GM10847 (cell line): ENCODE measurements around the gene CNTNAP2.

Source experiments
- POLR2A ChIP-seq: IDR thresholded peaks from 2 replicates; pipeline ENCODE4 v1.6.1; 2011; ENCODE audit not compliant: insufficient read length; ENCODE audit errors: extremely low read depth

CNTNAP2 gene

GRCh38 chr7:148124477-148124876, 2007.9 kb downstream of the CNTNAP2 start:
- no peak for TF ChIP-seq POLR2A

DNA sequence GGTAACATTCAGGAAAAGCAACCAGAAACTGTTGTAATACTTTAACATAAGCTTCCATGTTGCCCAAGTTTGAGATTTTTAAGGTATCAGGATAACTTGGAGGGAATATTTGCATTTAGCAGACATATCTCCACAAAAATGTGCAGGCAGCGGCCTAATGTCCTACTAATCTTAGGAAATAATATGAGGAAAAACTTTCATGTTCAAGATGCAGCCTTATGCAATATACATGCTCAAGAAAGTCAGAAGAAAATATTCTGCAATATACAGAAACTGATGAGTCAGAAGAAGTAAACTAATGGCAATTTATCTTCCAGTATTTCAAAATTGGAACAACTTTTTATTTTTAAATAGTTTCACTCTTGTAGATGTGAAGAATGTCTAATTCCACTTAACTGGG, 2010.8 kb downstream of the CNTNAP2 start:
- TF ChIP-seq POLR2A = no peak

DNA sequence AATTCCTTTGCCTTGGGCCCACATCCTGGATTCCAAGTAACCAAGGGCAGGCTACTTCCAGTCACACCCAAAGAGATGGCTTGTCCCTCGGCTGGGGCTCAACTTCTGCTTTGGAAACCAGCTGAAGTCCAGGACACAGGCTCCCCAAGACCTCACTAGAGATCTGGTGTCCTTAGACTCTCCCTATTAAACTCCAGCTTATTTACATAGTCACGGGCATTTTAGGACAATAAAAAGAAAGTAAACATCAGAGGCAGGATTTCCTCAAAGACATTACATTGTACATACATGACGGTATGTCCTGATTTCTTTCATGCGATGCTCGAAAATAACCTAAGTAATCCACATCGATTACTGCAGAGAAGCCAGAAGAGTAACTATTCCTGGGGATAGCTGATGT, 2012.4 kb downstream of the CNTNAP2 start:
- no peak for TF ChIP-seq POLR2A

DNA sequence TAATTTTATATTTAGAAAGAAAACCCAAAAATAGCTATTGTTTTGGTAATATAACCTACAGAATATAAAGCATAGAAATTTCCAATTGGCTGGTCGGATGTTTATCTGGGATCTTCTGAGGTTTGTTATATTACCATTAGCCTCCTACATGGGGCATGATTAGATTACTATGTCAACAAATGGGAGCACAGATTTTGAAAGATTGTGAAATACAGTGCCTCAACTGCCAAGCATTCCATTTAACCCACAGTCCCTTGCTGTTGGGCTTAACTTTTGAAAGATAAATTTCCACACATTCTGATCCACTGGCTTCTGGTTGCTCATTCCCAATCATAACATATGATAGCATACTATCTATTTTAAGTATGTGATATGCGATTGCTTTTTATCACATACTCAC, 2018.5 kb downstream of the CNTNAP2 start:
- TF ChIP-seq POLR2A = no peak

GRCh38 chr7:148135997-148136396, 2019.4 kb downstream of the CNTNAP2 start:
- no peak for TF ChIP-seq POLR2A

DNA sequence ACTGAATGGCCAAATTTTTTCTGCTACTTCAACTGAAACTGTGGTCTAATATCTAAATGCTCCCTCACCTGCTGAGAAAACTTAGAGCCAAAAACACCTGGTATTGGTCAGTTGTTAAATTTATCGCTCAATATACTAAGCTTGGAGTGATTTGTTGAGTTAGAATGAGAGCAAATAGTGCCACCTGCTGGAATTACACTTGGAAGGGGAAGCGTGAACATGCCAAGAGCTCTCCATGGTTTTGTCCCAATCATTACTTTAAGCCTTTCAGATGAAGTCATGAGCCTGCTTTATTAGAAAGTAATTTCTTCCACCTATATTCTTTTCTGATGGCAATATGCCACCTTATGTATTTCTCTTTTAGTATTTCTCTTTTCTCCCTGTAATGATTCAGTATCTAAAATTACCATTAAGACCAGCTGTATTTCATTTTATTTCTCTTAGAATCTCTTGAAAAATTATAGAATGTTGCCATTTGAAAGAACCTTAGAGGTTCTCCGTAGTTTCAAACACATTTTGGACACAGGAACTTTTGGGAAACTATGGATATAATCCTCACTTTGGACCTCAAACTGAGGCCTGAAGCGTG, 2026.2 kb downstream of the CNTNAP2 start:
- TF ChIP-seq POLR2A = no peak

DNA sequence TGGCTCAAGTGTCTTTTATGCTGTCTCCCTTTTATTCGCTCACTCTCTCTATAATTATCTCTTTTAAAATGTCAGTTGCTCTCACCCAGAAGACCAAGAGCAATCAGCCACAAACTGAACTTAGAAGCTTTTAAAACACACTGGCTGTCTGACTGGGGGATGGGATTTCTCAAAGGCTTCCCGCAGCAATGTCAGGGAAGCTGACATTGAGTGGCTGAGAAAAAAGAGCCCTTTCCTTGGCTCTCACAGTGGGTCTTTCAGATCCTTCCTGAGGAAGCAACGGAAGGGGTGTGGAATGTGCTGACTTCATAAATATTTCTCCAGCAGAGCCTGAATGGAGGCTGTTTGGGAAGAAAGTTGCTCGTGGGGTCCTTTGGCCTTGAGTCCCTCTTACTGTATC, 2028.2 kb downstream of the CNTNAP2 start:
- no peak for TF ChIP-seq POLR2A

DNA sequence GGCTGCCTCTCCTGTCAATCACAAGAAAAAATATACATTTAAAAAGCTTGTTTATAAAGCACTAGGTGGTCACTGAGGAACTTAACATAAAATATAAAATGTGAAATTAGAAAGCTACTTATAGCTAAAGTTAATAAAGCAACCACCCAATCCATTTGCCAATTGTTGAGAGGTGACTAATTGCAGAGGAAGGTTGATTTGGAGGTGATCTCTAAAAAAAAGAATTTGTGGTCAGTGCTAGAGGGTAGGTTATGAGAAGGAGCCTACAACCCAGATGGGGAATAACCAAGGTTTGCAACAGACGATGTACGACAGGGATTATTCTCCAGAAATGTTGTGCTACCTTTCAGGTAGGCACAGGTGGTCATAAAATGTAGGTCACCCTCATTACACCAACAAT, 2029.7 kb downstream of the CNTNAP2 start:
- no peak for TF ChIP-seq POLR2A

GRCh38 chr7:148147438-148147837, 2030.8 kb downstream of the CNTNAP2 start:
- TF ChIP-seq POLR2A = no peak

GRCh38 chr7:148148456-148148855, 2031.9 kb downstream of the CNTNAP2 start:
- no peak for TF ChIP-seq POLR2A

GRCh38 chr7:148149730-148150129, 2033.1 kb downstream of the CNTNAP2 start:
- TF ChIP-seq POLR2A = no peak

DNA sequence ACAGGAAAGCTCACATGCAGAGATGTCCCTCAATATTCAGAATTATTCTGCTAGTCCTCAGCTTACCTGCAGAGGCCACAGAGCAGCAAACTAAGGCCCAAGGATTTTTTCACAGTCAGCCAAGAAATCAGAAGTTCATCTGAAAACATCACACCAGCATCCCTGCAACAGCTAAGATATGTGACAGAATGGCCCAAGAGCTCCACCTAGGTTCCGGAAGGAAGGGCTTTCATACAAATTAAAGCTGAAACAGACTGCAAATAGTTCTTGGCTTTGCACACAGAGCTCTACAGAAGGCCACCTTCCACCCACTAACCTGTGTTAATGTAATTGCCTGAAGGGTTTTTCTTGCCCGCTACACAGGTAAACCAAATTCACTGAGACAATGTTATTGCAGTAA, 2035.2 kb downstream of the CNTNAP2 start:
- TF ChIP-seq POLR2A = no peak

- TF ChIP-seq POLR2A = no peak
These were observed 2037.1 kb downstream of the CNTNAP2 start for GRCh38 chr7:148153616-148154284.

DNA sequence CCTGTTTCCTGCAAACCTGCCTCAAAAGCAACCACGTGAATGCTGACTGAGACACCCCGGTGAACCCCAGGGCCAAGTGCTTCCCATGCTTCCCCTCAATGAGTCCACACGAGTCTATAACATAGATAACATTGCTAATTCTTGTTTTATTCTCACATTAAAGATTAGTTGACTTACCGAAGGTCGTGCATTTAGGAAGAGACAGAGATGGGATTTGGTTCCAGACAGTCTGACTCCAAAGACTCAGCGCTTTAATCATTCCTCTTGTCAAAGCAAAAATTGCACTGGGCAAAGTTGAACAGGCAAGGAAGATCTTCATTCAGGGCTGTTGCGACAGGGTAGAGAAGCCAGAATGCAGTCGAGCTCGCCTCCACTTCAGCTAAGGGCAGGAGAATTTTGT, 2038.4 kb downstream of the CNTNAP2 start:
- TF ChIP-seq POLR2A = no peak

GRCh38 chr7:148155826-148156225, 2039.2 kb downstream of the CNTNAP2 start:
- TF ChIP-seq POLR2A = no peak

DNA sequence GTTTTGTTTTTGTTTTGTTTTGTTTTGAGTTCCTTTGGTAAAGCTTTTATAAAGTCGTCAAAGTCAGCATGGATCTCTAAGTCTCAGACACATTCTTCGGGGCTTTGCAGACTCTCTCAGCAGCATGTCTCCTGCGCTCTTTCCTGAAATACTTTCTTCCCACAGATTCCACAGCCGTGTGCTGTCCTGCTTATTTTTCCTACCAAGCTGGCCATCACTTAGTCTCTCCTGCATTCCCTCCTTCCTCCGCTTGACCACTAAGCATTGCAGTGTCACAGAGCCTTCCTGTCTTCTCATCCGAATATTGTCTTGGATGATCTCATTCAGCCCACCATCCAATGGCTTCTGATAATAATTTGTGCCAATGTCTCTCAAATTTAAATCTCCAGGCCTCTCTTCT, 2039.6 kb downstream of the CNTNAP2 start:
- no peak for TF ChIP-seq POLR2A

DNA sequence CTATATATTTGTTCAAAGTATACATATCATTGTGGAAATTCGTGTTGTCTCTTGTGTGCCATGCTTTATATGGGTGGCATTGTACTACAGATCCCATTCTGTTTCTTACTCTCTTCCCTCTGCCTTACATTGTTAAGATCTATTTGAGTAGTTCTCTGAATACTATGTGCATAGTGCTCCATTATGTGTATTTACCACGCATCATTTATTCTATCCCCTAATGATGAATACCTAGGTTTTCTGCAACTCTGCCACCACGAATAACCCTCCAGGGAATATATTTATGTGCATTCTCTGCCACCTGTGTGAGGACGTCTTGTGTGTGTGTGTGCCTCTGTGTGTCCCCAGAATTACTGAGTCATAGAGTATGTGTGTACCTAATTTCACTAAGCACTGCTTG, 2042.7 kb downstream of the CNTNAP2 start:
- no peak for TF ChIP-seq POLR2A

DNA sequence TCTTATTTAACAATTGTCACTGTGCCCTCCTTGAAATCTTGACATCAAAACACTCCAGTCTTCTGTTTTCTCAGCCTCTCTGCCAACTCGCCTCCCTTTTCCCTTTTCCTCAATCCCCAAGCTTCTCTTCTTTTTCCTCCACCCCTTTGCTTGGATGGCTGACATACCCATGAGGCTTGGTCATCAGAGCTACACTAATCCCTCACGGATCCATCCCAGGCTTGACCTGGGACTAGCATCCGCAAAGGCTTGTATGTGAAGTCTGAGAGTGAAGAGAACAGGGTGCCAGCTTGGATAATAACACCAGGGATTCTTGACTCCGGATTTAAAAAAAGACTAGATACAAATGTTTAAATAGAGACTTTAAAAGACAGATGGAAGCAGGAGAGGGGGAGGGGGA, 2045.2 kb downstream of the CNTNAP2 start:
- TF ChIP-seq POLR2A = no peak

GRCh38 chr7:148162808-148163207, 2046.2 kb downstream of the CNTNAP2 start:
- no peak for TF ChIP-seq POLR2A
